ENCODE data around the gene PDP2.
A peak's percentile ranks its signal among the peaks of the same experiment; 100 is the strongest.

PDP2 gene

DNA sequence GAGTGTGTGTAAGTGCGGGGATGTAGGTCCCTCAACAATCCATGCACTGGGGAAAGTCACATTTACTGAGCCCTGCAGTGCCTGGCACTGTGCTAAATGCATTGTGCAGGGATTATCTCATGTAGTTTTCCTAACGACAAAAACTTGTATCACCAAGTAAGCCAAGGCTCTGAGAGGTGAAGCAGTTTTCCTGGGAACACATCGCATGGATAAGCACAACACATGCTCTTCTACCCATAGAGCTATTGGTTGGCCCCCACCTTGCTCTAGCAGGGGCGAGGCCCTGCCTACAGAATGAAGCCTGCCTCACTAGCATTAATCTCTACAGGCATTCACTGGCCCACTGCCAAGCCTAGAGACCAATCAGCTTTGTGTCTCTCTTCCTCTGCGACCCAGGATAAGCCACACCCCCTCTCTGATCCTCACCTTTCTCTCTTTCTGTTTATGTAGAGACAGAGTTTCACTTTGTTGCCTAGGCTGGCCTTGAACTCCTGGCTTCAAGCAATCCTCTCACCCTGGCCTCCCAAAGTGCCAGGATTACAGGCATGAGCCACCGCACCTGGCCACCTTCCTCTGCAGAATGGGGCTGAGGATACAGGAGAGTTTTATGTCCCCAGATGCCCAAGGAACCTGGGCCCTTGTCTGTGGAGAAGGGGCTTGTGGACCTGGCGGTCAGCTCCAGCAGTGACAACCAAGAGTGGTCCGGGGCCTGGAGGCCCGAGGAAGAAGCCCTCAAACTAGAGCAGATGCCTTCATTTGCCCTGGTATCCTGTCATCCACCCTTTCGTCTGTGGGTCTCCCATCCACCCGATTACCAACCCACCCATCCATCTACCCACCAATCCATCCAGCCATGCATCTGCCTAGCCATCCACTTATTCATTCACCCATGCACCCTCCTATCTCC is 25.6 kb downstream of the PDP2 start:
- H2AFZ ChIP-seq = peak overlapping the region; percentile 86
- no peak for TF ChIP-seq CTCF (IDR thresholded peaks at IDR 0.05)
- no peaks in the 10 kb centered on the region for H3K27me3 ChIP-seq (ENCODE audit: control insufficient read depth, insufficient read depth, low read length)
- no peaks in the 10 kb centered on the region for H3K36me3 ChIP-seq (ENCODE audit: control insufficient read depth, insufficient read depth, low read length)
- no peak overlapping the region for H3K9ac ChIP-seq
- no peaks in the 10 kb centered on the region for H3K79me2 ChIP-seq
- H3K4me3 ChIP-seq (ENCODE audit: low read depth, low read length) = no peak overlapping the region
- H3K27ac ChIP-seq = peak overlapping the region; percentile 75
- no peaks in the 10 kb centered on the region for H3K9me3 ChIP-seq (ENCODE audit: control insufficient read depth, low read length)
- H3K4me2 ChIP-seq (ENCODE audit: low read length) = peak overlapping the region; percentile 13
- peaks cover 38% of the 10 kb centered on the region for H3K4me1 ChIP-seq

GRCh38 chr16:66906916-66907836 is 26.9 kb downstream of the PDP2 start:
- Histone ChIP-seq H3K9ac (no peak overlapping the region), H3K4me1 (peaks cover 29% of the 10 kb centered on the region), H3K9me3 (ENCODE audit: control insufficient read depth, low read length) (no peaks in the 10 kb centered on the region), H3K79me2 (no peaks in the 10 kb centered on the region), H3K27ac (peak overlapping the region; percentile 75), H3K36me3 (ENCODE audit: control insufficient read depth, insufficient read depth, low read length) (no peaks in the 10 kb centered on the region), H2AFZ (peak overlapping the region; percentile 53), H3K4me3 (ENCODE audit: low read depth, low read length) (no peak overlapping the region), H3K27me3 (ENCODE audit: control insufficient read depth, insufficient read depth, low read length) (no peaks in the 10 kb centered on the region), H3K4me2 (ENCODE audit: low read length) (no peak overlapping the region)
- no peak for TF ChIP-seq CTCF (IDR thresholded peaks at IDR 0.05)

- no peak overlapping the region for H3K4me2 ChIP-seq (ENCODE audit: low read length)
- H3K9ac ChIP-seq = no peak overlapping the region
- H3K9me3 ChIP-seq (ENCODE audit: control insufficient read depth, low read length) = no peaks in the 10 kb centered on the region
- peaks cover 29% of the 10 kb centered on the region for H3K4me1 ChIP-seq
- no peak for TF ChIP-seq CTCF (IDR thresholded peaks at IDR 0.05)
- H3K36me3 ChIP-seq (ENCODE audit: control insufficient read depth, insufficient read depth, low read length) = no peaks in the 10 kb centered on the region
- H2AFZ ChIP-seq = no peak overlapping the region
- H3K27ac ChIP-seq = no peak overlapping the region
- H3K79me2 ChIP-seq = no peaks in the 10 kb centered on the region
- H3K27me3 ChIP-seq (ENCODE audit: control insufficient read depth, insufficient read depth, low read length) = no peaks in the 10 kb centered on the region
- no peak overlapping the region for H3K4me3 ChIP-seq (ENCODE audit: low read depth, low read length)
Measured at GRCh38 chr16:66908116-66908515, 27.8 kb downstream of the PDP2 start.

DNA sequence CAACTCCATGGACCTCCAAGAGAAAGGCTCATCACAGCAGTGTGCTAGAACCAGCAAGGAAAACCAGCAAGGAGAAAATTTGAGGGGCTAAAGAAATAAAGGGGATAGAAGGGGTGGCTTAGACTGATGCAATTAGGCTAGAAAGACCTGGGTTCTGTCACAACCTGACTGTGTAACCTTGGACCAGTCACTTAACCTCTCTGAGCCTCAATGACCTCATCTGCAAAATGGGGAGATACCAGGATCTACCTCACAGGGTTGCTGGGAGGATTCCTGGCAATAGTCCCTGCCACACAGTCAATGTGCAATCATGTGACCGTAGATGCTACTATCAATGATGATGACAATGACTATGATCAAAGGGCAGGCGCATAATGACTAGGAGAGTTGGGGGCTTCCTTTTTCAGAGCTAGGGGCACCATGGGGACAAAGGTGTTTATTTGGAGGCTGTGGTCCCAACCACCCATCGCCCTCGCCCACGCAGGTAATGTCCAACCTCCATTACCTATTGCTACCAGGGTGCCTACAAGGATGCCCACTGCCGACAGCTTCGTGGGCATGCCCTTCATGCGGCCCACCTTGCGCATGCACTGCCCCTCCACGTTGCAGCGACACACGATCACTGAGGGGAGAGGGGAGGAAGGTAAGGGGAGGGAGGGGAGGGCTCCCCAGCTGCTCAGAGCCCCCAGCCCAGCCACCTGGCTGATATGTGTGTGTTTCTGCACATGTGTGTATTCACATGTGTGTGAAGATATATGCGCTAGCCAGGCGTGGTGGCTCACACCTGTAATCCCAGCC is 28.6 kb downstream of the PDP2 start:
- no peaks in the 10 kb centered on the region for H3K27me3 ChIP-seq (ENCODE audit: control insufficient read depth, insufficient read depth, low read length)
- no peak overlapping the region for H3K27ac ChIP-seq
- H3K9ac ChIP-seq = no peak overlapping the region
- H3K79me2 ChIP-seq = no peaks in the 10 kb centered on the region
- H3K4me1 ChIP-seq = peaks cover 29% of the 10 kb centered on the region
- no peaks in the 10 kb centered on the region for H3K36me3 ChIP-seq (ENCODE audit: control insufficient read depth, insufficient read depth, low read length)
- H3K4me3 ChIP-seq (ENCODE audit: low read depth, low read length) = no peak overlapping the region
- no peak overlapping the region for H2AFZ ChIP-seq
- no peak for TF ChIP-seq CTCF (IDR thresholded peaks at IDR 0.05)
- H3K9me3 ChIP-seq (ENCODE audit: control insufficient read depth, low read length) = no peaks in the 10 kb centered on the region
- H3K4me2 ChIP-seq (ENCODE audit: low read length) = no peak overlapping the region

Measured in parathyroid adenoma (tissue), 2 donors.